GM12875 (cell line): ENCODE data around the gene IL1R1.

ENCODE experiments used
- H3K4me3 ChIP-seq: one replicate; pipeline ENCODE4 v1.5.1; 2011; ENCODE audit warnings: low read depth, low read length, control low read depth
- CTCF ChIP-seq: IDR thresholded peaks from 2 replicates; pipeline ENCODE4 v1.5.1; 2011; ENCODE audit warnings: low read depth, mild to moderate bottlenecking, control low read depth, inconsistent platforms, low read length, moderate library complexity, borderline replicate concordance; ENCODE audit not compliant: insufficient read depth

IL1R1 gene

GRCh38 chr2:102149644-102150455 lies 7.3 kb downstream of the IL1R1 start:
- TF ChIP-seq CTCF: no peak
- no peak overlapping the region for H3K4me3 ChIP-seq

GRCh38 chr2:102154364-102154763 lies 11.8 kb downstream of the IL1R1 start:
- no peak overlapping the region for H3K4me3 ChIP-seq
- no peak for TF ChIP-seq CTCF

- TF ChIP-seq CTCF: no peak
- H3K4me3 ChIP-seq: no peak overlapping the region
These were observed 12.6 kb downstream of the IL1R1 start for GRCh38 chr2:102154946-102155702.

- no peak for TF ChIP-seq CTCF
- no peak overlapping the region for H3K4me3 ChIP-seq
These were observed 13.4 kb downstream of the IL1R1 start for GRCh38 chr2:102155703-102156515.

GRCh38 chr2:102158011-102158755 lies 15.6 kb downstream of the IL1R1 start:
- no peak for TF ChIP-seq CTCF
- H3K4me3 ChIP-seq: no peak overlapping the region

GRCh38 chr2:102159295-102159694 lies 16.7 kb downstream of the IL1R1 start:
- TF ChIP-seq CTCF: no peak

More at GRCh38 chr2:102159295-102159694, 16.7 kb downstream of the IL1R1 start:
- no peak overlapping the region for H3K4me3 ChIP-seq
